H9 (cell line): Measurements from ENCODE around the gene SCAND1. TPM values are rescaled to one million over a fixed set of nuclear protein-coding genes. Genes with fewer than 3 reads are reported as not detected.
"Not testable (repeated sequence)": the region's sequence is repeated elsewhere in the genome, so short reads cannot be mapped to it uniquely, and the experiment has no call there.

Experiments used
- DNase-seq: peaks from one replicate; pipeline ENCODE4 v3.0.0-alpha.2; 2017
- H2AFZ ChIP-seq: one replicate; pipeline ENCODE4 v1.6.1; 2013; ENCODE audit warnings: mild to moderate bottlenecking, low read length, control low read depth, moderate library complexity
- H2AK5ac ChIP-seq: 2 replicates; pipeline ENCODE4 v1.6.1; 2013; ENCODE audit warnings: low read length, control low read depth, mixed read lengths; ENCODE audit not compliant: insufficient read length
- H2BK120ac ChIP-seq: one replicate; pipeline ENCODE4 v1.6.1; 2013; ENCODE audit warnings: low read depth, mild to moderate bottlenecking, low read length, control low read depth, inconsistent platforms; ENCODE audit not compliant: poor library complexity, severe bottlenecking
- H2BK12ac ChIP-seq: 2 replicates; pipeline ENCODE4 v1.6.1; 2013; ENCODE audit warnings: low read length, control low read depth, mixed read lengths, low read depth; ENCODE audit not compliant: insufficient read length
- H2BK15ac ChIP-seq: 2 replicates; pipeline ENCODE4 v1.6.1; 2013; ENCODE audit warnings: low read depth, low read length, control low read depth
- H2BK20ac ChIP-seq: one replicate; pipeline ENCODE4 v1.6.1; 2013; ENCODE audit warnings: low read depth, mild to moderate bottlenecking, low read length, control low read depth, inconsistent platforms; ENCODE audit not compliant: poor library complexity, severe bottlenecking
- H2BK5ac ChIP-seq: 2 replicates; pipeline ENCODE4 v1.6.1; 2013; ENCODE audit warnings: low read length, control low read depth, mixed read lengths; ENCODE audit not compliant: insufficient read length
- H3K14ac ChIP-seq: 2 replicates; pipeline ENCODE4 v1.6.1; 2013; ENCODE audit warnings: low read length, control low read depth; ENCODE audit not compliant: insufficient read depth
- H3K18ac ChIP-seq: 2 replicates; pipeline ENCODE4 v1.6.1; 2013; ENCODE audit warnings: low read depth, mild to moderate bottlenecking, mixed read lengths, low read length, control low read depth; ENCODE audit not compliant: insufficient read length
- H3K23ac ChIP-seq: 2 replicates; pipeline ENCODE4 v1.6.1; 2013; ENCODE audit warnings: low read length, control low read depth, mixed read lengths, low read depth; ENCODE audit not compliant: insufficient read length
- H3K23me2 ChIP-seq: 2 replicates; pipeline ENCODE4 v1.6.1; 2013; ENCODE audit warnings: low read depth, mild to moderate bottlenecking, mixed read lengths, low read length, control low read depth; ENCODE audit not compliant: insufficient read length, poor library complexity, severe bottlenecking
- H3K27ac ChIP-seq: 2 replicates; pipeline ENCODE4 v1.5.1; 2013; ENCODE audit warnings: low read length, control low read depth, mixed read lengths, low read depth; ENCODE audit not compliant: insufficient read length
- H3K27me3 ChIP-seq: 2 replicates; pipeline ENCODE4 v1.6.1; 2013; ENCODE audit warnings: low read length, control low read depth, inconsistent platforms; ENCODE audit not compliant: insufficient read depth
- H3K4ac ChIP-seq: 2 replicates; pipeline ENCODE4 v1.6.1; 2013; ENCODE audit warnings: low read depth, mild to moderate bottlenecking, control low read depth, inconsistent platforms, low read length, moderate library complexity
- H3K4me1 ChIP-seq: 2 replicates; pipeline ENCODE4 v1.6.1; 2013; ENCODE audit warnings: low read length, control low read depth, inconsistent platforms; ENCODE audit not compliant: insufficient read depth
- H3K4me2 ChIP-seq: 2 replicates; pipeline ENCODE4 v1.6.1; 2013; ENCODE audit warnings: low read length, control low read depth, mixed read lengths; ENCODE audit not compliant: insufficient read length, insufficient read depth
- H3K56ac ChIP-seq: 2 replicates; pipeline ENCODE4 v1.6.1; 2013; ENCODE audit warnings: low read depth, mild to moderate bottlenecking, mixed read lengths, low read length, control low read depth; ENCODE audit not compliant: insufficient read length
- H3K79me1 ChIP-seq: 2 replicates; pipeline ENCODE4 v1.6.1; 2013; ENCODE audit warnings: low read depth, mild to moderate bottlenecking, moderate library complexity, low read length, control low read depth, inconsistent platforms; ENCODE audit not compliant: insufficient read depth, poor library complexity, severe bottlenecking
- H3K79me2 ChIP-seq: 2 replicates; pipeline ENCODE4 v1.6.1; 2013; ENCODE audit warnings: low read length, control low read depth, inconsistent platforms; ENCODE audit not compliant: insufficient read depth
- H3K9ac ChIP-seq: 2 replicates; pipeline ENCODE4 v1.6.1; 2013; ENCODE audit warnings: low read length, control low read depth, mixed read lengths; ENCODE audit not compliant: insufficient read length; ENCODE audit errors: extremely low read depth
- H3K9me3 ChIP-seq: one replicate; pipeline ENCODE4 v1.6.1; 2013; ENCODE audit warnings: low read depth, low read length, inconsistent platforms; ENCODE audit not compliant: control insufficient read depth
- H3T11ph ChIP-seq: one replicate; pipeline ENCODE4 v1.6.1; 2013; ENCODE audit warnings: mild to moderate bottlenecking, low read length, control low read depth, inconsistent platforms
- H4K20me1 ChIP-seq: one replicate; pipeline ENCODE4 v1.6.1; 2013; ENCODE audit not compliant: control insufficient read depth, insufficient read length, insufficient read depth
- H4K5ac ChIP-seq: 2 replicates; pipeline ENCODE4 v1.6.1; 2013; ENCODE audit warnings: low read depth, mild to moderate bottlenecking, mixed read lengths, low read length, control low read depth; ENCODE audit not compliant: insufficient read length
- H4K8ac ChIP-seq: replicated peaks from 2 replicates; pipeline ENCODE4 v1.6.1; 2013; ENCODE audit warnings: low read length, control low read depth, mixed read lengths, low read depth; ENCODE audit not compliant: insufficient read length
- H4K91ac ChIP-seq: 2 replicates; pipeline ENCODE4 v1.6.1; 2013; ENCODE audit warnings: low read depth, mild to moderate bottlenecking, moderate library complexity, mixed read lengths, low read length, control low read depth; ENCODE audit not compliant: insufficient read length
- H3K27ac Mint-ChIP-seq, 3 experiments: 2 replicates in 2 of 3; 3 replicates in 1 of 3; pipeline ENCODE4 v1.8.0; 2020 to 2021; ENCODE audit warnings: mixed read lengths in 3 of 3, mild to moderate bottlenecking in 1 of 3, moderate library complexity in 1 of 3
- H3K27me3 Mint-ChIP-seq: 2 replicates; pipeline ENCODE4 v1.8.0; 2021; ENCODE audit warnings: low read depth, mild to moderate bottlenecking, moderate library complexity, mixed read lengths
- H3K36me3 Mint-ChIP-seq, 3 experiments: 2 replicates in 2 of 3; 3 replicates in 1 of 3; pipeline ENCODE4 v1.8.0; 2020 to 2021; ENCODE audit warnings: low read depth in 3 of 3, mixed read lengths in 3 of 3; ENCODE audit not compliant: insufficient read depth in 1 of 3
- H3K4me1 Mint-ChIP-seq, 2 experiments: 2 replicates each; pipeline ENCODE4 v1.8.0; 2020; ENCODE audit warnings: mixed read lengths in 2 of 2
- H3K4me3 Mint-ChIP-seq, 2 experiments: 2 replicates in 1 of 2; 3 replicates in 1 of 2; pipeline ENCODE4 v1.8.0; 2020 to 2021; ENCODE audit warnings: mild to moderate bottlenecking in 2 of 2, mixed read lengths in 2 of 2, moderate library complexity in 1 of 2
- H3K9me3 Mint-ChIP-seq, 2 experiments: 2 replicates in 1 of 2; 3 replicates in 1 of 2; pipeline ENCODE4 v1.8.0; 2020; ENCODE audit warnings: mild to moderate bottlenecking in 2 of 2, mixed read lengths in 2 of 2, moderate library complexity in 1 of 2
- CTCF ChIP-seq: fragments of 200-600 bp; sonication (generic); conservative IDR thresholded peaks from 3 replicates; pipeline ENCODE4 v1.8.0; 2021; ENCODE audit warnings: antibody characterized with exemption, mild to moderate bottlenecking
- WGBS: extraction: QIAGEN DNeasy Blood & Tissue Kit; methylation state at CpG from one replicate; pipeline ENCODE4 v1.1.7; 2013; ENCODE audit warnings: missing lambda C conversion rate, low lambda C conversion rate, mixed read lengths; ENCODE audit not compliant: insufficient read length; ENCODE audit errors: extremely low coverage; 5-methylcytosine and 5-hydroxymethylcytosine counted together
- total RNA-seq: library from RNA; stranded (reverse); gene quantifications from 2 replicates; pipeline ENCODE4 v1.2.1, GENCODE V29; 2021

SCAND1 gene
- total RNA-seq, 1 experiment from 2014 or later: 59.1 TPM

GRCh38 chr20:35963878-35964277, 9.6 kb upstream of the SCAND1 start:
- H4K5ac ChIP-seq: no peak overlapping the region
- TF ChIP-seq CTCF: no peak
- no peak overlapping the region for H2BK20ac ChIP-seq
- no peaks in the 10 kb centered on the region for H3K27me3 ChIP-seq
- H3K9ac ChIP-seq: no peak overlapping the region
- H4K20me1 ChIP-seq: no peaks in the 10 kb centered on the region
- no CpG with 5 or more reads among the region's 4 CpGs for WGBS
- no peaks in the 10 kb centered on the region for H3K23me2 ChIP-seq
- no peak overlapping the region for H2BK120ac ChIP-seq
- H3K79me2 ChIP-seq: no peaks in the 10 kb centered on the region
- no peak overlapping the region for H2BK5ac ChIP-seq
- H3K4ac ChIP-seq: no peak overlapping the region
- no peak overlapping the region for H3K4me2 ChIP-seq
- H3K36me3 Mint-ChIP-seq: no peaks in the 10 kb centered on the region
- H3K9me3 Mint-ChIP-seq: no peaks in the 10 kb centered on the region
- no peak overlapping the region for H3K18ac ChIP-seq
- H3K23ac ChIP-seq: no peak overlapping the region
- H3K4me1 Mint-ChIP-seq: peaks cover 15 to 16% of the 10 kb centered on the region in 2 experiments
- no peak for DNase-seq
- no peak overlapping the region for H3T11ph ChIP-seq
- H3K27me3 Mint-ChIP-seq: peaks cover 9% of the 10 kb centered on the region
- no peak overlapping the region for H2BK15ac ChIP-seq
- no peaks in the 10 kb centered on the region for H3K9me3 ChIP-seq
- H3K4me3 Mint-ChIP-seq: no peak overlapping the region
- no peak overlapping the region for H4K8ac ChIP-seq
- H3K27ac ChIP-seq: no peak overlapping the region
- no peak overlapping the region for H3K56ac ChIP-seq
- no peak overlapping the region for H2AFZ ChIP-seq
- H2AK5ac ChIP-seq: no peak overlapping the region
- no peak overlapping the region for H3K14ac ChIP-seq
- no peaks in the 10 kb centered on the region for H3K4me1 ChIP-seq
- H2BK12ac ChIP-seq: no peak overlapping the region
- no peaks in the 10 kb centered on the region for H3K79me1 ChIP-seq
- no peak overlapping the region for H4K91ac ChIP-seq
- H3K27ac Mint-ChIP-seq: no peak overlapping the region; a peak in 1 of 7 replicates

- H3K4me1 Mint-ChIP-seq: not testable (repeated sequence)
These were observed 5.0 kb upstream of the SCAND1 start for GRCh38 chr20:35959291-35959690.

More at GRCh38 chr20:35959291-35959690, 5.0 kb upstream of the SCAND1 start:
- not testable (repeated sequence) for H4K20me1 ChIP-seq, H3K4me2 ChIP-seq, H2BK12ac ChIP-seq, H2AK5ac ChIP-seq, H3K9ac ChIP-seq, H3K4me3 Mint-ChIP-seq, H3K18ac ChIP-seq, H3K27me3 Mint-ChIP-seq, H4K8ac ChIP-seq, H2BK15ac ChIP-seq, H3K79me1 ChIP-seq, H3K56ac ChIP-seq, H4K5ac ChIP-seq, H2BK5ac ChIP-seq, H2AFZ ChIP-seq, H3T11ph ChIP-seq, H3K23ac ChIP-seq, H3K36me3 Mint-ChIP-seq, H3K4ac ChIP-seq, H3K4me1 ChIP-seq, H3K14ac ChIP-seq, H3K9me3 ChIP-seq, H2BK20ac ChIP-seq, H3K79me2 ChIP-seq, H3K27ac ChIP-seq, H3K9me3 Mint-ChIP-seq, H3K27me3 ChIP-seq, H2BK120ac ChIP-seq, H4K91ac ChIP-seq, H3K27ac Mint-ChIP-seq, DNase-seq, H3K23me2 ChIP-seq
- no CpG with 5 or more reads among the region's 6 CpGs for WGBS
